B cell (primary cell): ENCODE results near the gene RIN3.

Source experiments
- CTCF ChIP-seq: fragments of 200-600 bp; IDR thresholded peaks from one replicate; pipeline ENCODE4 v1.8.0; 2022; ENCODE audit warnings: antibody characterized with exemption, mild to moderate bottlenecking
- EZH2 ChIP-seq: IDR thresholded peaks from 2 replicates; pipeline ENCODE4 v1.6.1; 2012; ENCODE audit warnings: borderline replicate concordance, low read depth, mild to moderate bottlenecking, moderate library complexity, low read length; ENCODE audit not compliant: insufficient read depth, poor library complexity, severe bottlenecking

GRCh38 chr14:92658160-92658559, 144.6 kb downstream of the RIN3 start:
- TF ChIP-seq CTCF (no peak), EZH2 (no peak)
